ENCODE measurements around the gene NIBAN1.

- TF ChIP-seq CTCF (conservative IDR thresholded peaks at IDR 0.05) (peak; percentile 98), ZFX (IDR thresholded peaks at IDR 0.05) (no peak)
Measured at GRCh38 chr1:184982002-184982954, 8.0 kb upstream of the NIBAN1 start.

Data from C4-2B (cell line).